SK-N-SH (cell line): Measurements from ENCODE around the gene IRAK3.

Experiments used
- CTCF ChIP-seq: fragments of 200-600 bp; sonication (generic); IDR thresholded peaks from 2 replicates; pipeline ENCODE4 v1.6.1; 2017; ENCODE audit warnings: antibody characterized with exemption, mild to moderate bottlenecking, moderate library complexity
- FOXM1 ChIP-seq: IDR thresholded peaks from 2 replicates; pipeline ENCODE4 v1.4.0; 2012; ENCODE audit warnings: low read depth, mild to moderate bottlenecking
- RAD21 ChIP-seq: IDR thresholded peaks from 2 replicates; pipeline ENCODE4 v1.6.1; 2012; ENCODE audit warnings: mild to moderate bottlenecking, low read length
- RCOR1 ChIP-seq: fragments of 150-350 bp; IDR thresholded peaks from 2 replicates; pipeline ENCODE4 v1.6.1; 2017; ENCODE audit warnings: antibody characterized with exemption, low read length
- REST ChIP-seq: IDR thresholded peaks from 2 replicates; pipeline ENCODE4 v1.6.1; 2012; ENCODE audit warnings: mild to moderate bottlenecking, low read depth, low read length, moderate library complexity
- SMC3 ChIP-seq: IDR thresholded peaks from 2 replicates; pipeline ENCODE4 v1.6.1; 2012; ENCODE audit warnings: low read depth, low read length, improper control_type of control experiment
- USF1 ChIP-seq: IDR thresholded peaks from 2 replicates; pipeline ENCODE4 v1.4.0; 2012; ENCODE audit warnings: low read depth, borderline replicate concordance
- YY1 ChIP-seq: IDR thresholded peaks from 2 replicates; pipeline ENCODE4 v1.4.0; 2012; ENCODE audit warnings: low read depth, mild to moderate bottlenecking
- TF ChIP-seq, protein P1 (sequence below): IDR thresholded peaks from 2 replicates; pipeline ENCODE4 v1.4.0; 2012; ENCODE audit warnings: low read depth

- no peak for TF ChIP-seq CTCF
- TF ChIP-seq, protein P1, sequence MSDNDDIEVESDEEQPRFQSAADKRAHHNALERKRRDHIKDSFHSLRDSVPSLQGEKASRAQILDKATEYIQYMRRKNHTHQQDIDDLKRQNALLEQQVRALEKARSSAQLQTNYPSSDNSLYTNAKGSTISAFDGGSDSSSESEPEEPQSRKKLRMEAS: no peak
- no peak for TF ChIP-seq RAD21
- TF ChIP-seq YY1: no peak
- no peak for TF ChIP-seq USF1
- no peak for TF ChIP-seq REST
- no peak for TF ChIP-seq FOXM1
- TF ChIP-seq RCOR1: no peak
- no peak for TF ChIP-seq SMC3
These were observed 2.6 kb downstream of the IRAK3 start for GRCh38 chr12:66191547-66192126.
